NCI-H345 treated with DMSO at 0.1 percent for 48 hours (cell line): ENCODE results near the gene PRKCE.

Experiments
- DNase-seq: peaks from one replicate; lab custom pipeline; 2025; ENCODE audit not compliant: unreplicated experiment; lab: John Stamatoyannopoulos, UW

PRKCE gene

DNA sequence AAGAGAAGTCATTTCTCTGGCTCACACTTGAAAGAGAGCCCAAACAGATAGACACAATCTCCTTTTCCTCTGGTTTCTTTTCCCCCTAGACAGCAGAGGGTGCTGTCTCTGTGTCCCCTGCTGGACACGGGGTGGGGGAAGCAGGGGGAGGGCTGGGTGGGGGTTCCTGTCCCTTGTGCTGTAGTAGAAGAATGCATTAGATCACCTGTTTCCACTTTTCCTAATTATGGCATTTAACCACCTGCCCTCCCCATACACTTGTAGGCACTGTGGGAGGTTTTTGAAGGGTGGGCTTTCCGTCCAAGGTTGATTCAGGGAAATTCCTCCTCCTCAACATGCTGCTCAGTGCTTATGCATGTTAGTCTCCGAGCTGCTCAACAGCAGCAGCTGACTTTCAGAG, 439.5 kb downstream of the PRKCE start:
- DNase-seq: no peak

DNA sequence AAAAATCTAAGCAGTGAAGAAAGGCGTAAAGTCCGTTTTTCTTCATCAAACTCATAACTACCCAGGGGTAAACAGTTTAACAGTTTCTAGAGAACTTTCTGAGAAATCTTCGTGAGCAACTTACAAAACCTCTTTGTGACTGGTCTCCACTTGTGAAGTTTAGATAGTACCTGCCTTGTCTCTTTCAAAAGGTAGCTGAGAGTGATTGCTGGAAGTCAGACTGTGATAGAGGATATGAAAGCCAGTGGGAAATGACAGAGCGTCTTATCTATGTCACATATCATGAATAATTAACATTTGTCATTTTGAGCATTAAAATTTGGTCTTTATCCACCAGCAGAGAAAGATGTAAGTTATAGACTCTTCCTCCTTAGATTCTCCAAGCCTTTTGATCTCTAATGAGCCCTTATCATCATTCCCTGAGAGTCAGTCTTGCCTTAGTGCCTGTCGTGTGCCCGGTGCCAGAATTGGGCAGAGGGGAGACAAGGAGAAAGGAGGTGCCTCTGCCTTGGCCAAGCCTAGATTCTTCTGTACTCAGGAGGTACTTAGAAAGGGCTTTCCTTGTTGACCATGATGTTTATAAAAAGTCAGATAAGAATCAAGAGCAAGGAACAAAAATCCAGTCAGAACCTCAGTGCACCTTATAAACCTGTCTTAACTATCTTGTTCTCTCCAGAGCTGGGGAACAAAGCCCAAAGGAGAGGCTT, 440.6 kb downstream of the PRKCE start:
- no peak for DNase-seq

DNA sequence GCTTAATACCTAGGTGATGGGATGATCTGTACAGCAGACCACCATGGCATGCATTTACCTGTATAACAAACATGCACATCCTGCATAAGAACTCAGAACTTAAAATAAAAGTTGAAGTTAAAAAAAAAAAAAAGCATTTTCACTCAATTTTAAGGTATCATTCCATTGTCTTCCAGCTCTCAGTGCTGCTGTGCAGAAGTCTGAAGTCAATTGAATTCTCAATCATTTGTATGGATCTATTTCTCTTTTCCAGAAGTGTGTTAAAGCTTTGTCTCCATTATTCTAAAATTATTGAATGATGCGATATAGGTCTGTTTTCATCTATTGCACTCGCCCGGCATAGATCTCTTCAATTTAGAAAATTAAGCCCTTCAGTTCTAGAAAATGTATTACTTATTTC, 443.2 kb downstream of the PRKCE start:
- DNase-seq: no peak

DNA sequence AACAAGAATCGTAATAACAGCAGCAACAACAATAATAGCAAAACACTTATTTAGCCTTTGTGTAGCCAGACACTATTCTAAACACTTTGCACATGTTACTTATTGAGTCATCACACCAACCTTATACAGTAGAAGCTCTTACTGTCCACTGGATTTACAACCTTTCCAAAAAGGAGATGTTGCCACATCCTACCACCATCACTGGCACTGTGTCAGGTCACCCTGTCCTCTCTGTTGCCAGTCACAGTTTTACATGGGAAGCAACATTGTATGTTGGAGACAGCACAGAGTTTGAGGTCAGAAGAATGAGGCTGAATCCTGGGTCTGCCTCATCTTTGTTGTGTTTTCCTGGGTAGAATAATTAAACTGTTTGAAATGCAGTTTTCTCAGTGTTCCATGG, 444.4 kb downstream of the PRKCE start:
- no peak for DNase-seq

DNA sequence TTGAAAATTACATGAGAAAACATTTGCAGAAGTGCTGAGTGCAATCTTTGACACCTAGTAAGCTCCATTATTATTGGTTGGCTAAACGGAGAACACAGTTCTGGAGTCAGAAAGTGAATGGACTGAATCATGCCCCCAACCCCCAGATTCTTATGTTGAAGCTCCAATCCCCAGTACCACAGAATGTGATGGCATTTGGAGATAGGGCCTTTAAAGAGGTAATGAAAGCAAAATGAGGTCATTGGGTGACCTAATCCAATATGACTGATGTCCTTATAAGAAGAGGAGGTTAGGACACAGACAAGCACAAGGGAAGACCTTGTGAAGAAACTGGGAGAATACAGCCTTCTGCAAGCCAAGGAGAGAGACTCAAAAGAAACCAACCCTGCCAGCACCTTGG, 444.8 kb downstream of the PRKCE start:
- DNase-seq: no peak

DNA sequence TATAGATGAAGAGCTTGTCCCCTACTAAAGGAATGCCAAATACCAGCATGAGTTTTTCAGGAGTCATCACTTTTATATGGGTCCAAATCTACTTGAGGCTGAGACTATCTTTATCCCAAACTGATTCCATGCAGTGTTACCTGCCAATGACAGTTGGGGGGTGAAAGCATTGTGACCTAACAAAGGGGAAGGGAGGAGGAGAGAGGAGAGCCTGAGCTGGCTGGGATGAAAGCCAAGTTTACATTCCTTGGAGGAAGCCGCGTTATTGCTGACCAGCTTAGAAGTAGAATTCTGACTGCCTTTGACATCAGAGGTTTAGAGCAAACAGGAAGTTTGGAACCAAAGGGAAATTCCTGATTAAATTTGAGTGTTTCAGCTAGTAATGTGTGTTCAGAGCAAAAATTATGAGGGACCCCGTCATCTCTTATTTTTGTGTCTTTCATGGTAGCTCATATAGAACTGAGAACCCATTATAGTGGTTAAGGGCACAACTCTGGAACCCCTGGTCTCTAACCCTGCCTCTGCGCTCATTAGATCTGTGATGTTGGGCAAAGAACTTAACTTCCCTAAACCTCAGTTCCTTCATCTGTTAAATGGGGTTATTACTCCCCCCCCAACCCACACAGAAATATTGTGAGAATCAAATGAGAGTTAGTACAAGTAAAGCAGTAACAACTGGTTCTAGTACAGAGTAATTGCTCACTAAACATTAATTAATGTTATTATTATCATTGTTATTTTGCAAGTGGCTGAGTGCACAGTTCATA, 446.4 kb downstream of the PRKCE start:
- DNase-seq: no peak

DNA sequence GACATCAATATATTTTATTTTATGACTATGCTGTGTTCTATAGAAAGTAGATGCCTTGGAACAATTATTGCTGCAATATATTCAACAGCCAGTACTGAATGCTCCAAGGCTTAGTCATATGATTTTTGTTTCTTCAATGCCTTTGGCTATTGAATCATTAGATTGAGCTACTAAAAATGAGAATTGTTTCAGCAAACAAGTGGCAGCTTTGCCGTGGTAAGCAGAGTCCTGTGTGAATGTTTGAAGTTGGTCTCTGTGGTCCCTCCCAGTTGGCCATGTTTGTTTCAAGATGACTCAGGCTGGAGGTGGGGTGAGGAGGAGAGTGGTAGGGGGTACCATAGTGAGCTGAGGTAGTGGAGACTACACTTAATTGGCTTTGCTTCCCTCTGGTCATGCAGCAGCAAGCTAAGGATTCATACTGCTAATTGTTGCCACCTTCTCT, 447.2 kb downstream of the PRKCE start:
- DNase-seq: no peak

DNA sequence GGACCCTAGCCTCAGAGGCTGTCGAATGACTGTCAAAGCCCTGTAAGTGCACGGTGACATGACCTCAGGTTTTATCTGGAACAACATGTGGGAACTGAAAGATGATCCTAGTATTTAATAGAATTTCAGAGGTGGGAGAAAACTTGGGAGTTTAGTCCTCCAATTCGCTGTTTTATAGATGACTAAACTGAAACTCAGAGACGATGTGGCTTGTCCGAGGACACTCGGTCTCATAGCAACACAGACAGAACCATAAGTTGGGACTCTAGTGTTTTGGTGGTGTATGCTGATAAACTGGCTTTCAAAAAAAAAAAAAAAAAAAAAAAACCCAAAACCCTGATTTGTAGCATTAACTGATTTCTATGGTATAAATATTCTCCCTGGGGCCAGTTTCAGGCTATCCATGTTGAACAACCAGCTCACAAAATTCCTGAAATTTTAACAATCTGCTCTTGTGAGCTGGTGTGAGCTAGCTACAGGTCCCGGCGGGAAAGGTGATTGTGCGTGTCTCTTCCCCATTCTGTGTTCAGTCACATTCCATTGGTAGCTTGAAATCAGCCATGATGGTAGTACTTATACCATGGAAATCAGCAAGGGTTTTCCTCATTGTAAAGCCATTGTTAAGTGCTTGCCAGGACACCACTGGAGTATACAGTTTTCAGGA, 450.2 kb downstream of the PRKCE start:
- no peak for DNase-seq

DNA sequence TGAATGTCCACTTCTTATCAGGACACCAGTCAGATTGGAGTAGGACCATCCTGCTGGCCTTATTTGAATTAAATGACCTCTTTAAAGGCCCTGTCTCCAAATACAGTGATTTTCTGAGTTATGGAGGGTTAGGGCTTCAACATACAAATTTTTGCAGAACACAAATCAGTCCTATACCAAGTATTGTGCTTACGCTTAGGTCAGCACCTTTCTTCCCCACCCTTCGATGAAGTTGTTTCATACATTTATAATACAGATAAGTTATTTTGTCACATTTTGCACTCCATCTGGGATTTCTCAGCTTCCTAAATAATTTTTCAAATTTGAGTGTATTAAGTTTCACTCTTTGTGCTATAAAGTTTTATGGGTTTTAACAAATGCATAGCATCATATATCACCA, 455.2 kb downstream of the PRKCE start:
- no peak for DNase-seq

DNA sequence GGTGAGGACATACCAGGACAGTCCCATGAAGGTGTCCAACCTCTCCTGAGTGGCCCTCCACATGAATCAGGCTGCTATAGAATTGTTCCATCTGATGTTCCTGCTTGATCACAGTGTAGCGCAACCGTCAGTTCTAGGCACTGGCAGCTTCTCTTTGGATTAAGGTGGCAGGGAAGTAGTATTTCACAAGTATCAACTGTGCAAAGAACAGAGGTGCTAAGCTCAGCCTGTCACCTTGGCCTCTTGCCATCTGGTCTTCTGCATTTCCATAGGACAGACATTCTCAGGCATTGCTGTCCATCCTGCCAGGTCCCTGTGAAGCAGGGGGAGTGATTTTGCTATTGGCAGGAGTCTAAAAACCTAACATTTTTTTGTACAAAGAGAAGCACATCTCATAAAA, 463.5 kb downstream of the PRKCE start:
- no peak for DNase-seq

DNA sequence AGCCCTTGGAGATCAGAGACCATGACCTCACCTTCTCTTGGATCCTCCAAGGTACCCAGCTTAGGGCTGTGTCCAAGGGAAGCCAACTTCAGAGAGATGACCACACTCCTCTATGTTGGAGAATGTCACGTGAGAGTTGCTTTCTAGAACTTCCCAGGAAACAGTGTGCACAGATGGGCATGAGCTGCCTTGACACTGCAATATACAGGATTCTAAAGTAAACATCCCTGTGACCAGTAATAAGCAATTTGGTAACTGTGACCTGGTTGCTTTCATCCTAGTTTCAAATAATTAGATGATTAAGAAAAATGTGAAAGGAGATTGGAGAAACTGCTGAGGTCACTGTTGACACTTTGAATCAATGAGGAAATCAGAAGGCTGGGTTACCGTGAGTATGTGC, 464.7 kb downstream of the PRKCE start:
- no peak for DNase-seq

DNA sequence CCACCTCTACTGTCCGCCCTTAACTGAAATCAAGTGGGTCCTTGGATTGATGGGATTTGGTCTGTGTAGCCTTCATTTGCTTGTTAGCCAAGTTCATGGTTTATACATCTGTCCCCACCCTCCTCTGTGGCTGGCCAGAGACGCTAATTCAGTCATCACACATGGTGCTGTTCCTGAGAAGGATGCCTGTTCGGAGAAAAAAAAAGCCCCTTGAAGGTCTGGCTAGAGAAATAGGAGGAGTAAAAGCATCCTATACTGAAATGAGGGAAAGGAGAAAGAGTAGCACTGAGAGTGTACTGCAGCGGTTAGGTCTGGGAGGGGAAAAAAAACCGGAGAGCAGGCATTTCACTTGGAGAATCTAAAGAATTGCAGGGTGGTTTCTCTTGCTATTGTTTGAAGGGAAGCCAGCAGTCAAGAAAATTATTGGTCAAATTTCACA, 465.1 kb downstream of the PRKCE start:
- no peak for DNase-seq

DNA sequence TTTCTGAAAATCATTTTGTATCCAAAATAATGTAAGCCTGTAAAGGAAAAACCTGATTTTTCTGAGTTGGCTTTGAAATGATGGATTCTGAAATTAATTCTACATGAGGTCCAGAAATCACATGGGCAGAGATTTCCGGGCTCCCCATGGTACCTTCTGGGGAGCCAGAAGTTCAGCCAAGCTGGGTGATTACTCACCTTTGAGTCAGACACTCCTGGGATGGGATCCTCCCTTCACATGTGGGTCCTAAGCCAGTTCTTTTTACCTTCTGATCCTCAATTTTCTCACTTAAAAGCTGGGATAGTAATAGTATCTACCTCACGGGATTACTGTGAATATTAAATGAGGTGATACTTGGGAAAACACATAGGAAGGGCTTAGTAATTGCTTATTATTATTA, 465.9 kb downstream of the PRKCE start:
- DNase-seq: no peak

DNA sequence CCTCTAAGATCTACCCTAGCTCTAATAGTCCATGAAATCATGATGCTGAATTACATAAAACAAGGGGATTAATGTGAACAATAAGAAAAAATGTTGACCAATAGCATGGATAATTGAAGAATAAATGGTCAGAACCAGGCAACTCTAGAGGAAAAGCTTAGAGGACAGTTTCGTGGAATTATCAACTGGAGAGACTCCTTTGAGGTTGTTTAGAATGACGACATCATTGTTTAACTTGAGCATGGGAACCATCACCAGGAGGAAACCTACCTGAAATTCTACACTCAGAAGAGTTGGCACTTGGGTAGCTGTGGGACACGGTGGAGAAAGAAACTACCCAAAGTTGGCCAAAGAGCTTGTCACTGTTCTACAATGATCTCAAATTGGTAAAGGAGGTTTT, 466.5 kb downstream of the PRKCE start:
- no peak for DNase-seq

DNA sequence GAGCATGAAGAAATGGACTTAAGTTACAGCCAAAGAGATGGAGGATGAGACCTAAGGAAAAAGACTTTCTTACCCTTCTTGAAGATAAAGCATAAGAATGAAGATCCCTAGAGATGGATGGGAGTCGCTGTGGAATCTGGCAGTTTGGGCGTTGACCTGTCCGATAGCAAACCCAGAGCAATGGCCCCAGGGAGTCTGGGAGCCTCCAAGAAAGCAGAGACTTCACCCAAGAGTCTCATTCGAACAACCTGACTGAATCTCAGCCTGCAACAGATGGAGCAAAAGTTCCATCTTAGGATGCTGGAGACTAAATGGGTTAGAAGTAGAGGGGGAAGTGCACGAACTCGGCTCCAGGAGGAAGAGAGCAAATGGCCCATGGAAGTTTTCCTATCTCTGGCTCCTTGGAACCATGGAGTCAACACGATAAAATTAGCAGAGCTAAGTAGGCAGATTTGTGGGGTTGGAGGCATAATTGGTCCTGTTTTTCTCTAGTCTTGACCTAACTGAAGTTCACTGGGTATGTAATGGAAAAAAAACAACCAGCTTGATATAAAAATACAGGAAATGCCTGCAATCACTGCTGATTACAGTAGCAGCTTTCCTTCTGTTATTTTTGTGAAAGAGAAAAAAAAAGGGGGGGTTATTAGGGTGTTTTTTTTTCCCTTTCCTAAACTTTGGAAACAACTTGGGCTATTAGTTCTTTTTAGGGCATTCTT, 467.3 kb downstream of the PRKCE start:
- no peak for DNase-seq

DNA sequence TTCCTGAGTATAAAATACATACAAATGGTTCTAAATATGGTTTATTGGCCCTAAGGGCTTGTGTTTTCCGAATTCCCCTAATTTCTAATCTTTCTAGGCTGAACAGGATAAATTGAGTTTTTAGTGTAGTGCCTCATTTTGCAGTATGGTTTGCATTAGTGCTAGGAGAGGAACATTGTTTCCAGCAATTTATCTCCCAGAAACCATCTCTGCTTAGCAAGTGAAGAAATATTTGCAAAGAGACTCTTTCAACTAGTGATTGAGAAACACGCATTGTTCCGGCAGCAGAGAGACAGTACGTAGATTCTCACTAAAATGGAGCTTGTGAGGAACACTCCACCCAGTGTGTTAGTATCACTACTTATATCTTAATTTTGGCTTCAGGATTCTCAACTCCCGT, 468.0 kb downstream of the PRKCE start:
- no peak for DNase-seq

DNA sequence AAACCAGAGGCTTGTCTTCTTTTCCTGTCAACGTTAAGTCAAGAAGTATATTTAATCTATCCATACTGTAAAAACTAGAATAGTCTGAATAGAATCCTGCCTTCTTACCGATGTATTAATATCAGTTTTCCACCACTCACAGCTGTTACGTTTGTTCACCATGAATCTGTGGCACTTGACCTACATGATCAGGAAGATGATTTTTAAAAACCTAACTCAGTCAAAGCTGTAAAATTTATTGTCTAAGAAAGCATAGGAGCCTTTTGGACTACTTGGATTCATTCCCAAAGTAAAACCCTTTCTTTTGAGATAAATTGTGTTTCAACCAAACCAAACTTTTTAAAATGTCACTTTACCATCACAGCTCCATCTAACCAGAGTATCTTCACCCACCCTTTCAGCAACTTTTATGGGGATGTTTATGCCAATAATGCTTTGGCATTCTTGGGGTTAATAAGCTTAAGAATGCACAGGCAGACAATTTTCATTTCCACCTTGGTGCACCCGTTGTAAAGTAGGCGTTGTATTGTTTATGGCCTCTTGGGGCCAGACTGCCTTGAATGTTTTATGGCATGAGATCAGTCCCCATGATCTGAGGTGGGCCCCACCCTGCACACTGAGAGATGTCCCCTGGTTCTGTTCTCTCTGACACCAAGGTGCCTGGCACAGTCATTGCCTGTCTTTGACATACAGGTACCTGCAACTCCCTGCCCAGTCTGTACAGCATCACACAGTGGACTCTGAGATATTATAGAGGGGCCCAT, 469.5 kb downstream of the PRKCE start:
- no peak for DNase-seq

DNA sequence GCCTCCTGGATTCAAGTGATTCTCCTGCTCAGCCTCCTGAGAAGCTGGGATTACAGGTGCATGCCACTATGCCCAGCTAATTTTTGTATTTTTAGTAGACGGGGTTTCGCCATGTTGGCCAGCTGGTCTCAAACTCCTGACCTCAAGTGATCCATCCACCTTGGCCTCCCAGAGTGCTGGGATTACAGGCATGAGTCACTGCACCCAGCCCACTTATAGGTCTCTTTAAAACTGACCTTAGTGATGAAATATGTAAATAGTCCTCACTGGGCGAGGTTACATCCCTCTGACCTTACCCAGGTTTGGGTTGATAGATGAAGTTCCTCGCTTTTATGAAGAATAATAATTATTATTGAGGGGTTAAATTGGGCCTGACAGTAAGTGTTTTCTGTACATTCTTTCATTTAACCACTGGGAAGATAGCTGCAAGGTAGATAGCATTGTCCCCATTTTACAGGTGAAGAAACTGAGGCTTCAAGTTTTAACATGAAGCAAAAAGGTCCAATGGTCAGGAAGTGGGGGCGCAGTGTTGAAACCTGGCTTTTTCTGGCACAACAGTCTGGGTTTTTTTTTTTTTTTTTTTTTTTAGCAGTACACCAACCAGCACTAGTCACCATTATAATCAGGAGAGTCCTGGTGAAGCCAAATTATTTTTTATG, 471.0 kb downstream of the PRKCE start:
- DNase-seq: no peak

DNA sequence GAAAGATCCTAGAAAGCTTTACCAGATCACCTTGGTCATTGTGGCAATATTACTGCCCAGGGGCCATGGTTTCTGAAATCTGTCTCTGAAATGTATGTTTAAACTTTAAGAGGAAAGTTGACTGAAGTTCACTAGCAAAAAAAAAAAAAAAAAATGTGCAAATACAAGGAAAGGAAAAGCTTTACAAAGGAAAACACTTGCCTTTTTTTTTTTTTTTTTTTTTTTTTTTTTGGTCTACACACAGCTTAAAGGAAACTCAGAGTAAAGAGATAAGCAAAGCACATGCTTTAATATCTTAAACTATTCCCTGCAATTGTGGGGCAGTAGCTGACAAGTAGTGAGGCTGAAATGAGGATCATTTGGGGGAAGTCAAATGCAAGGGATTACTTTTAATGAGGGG, 471.5 kb downstream of the PRKCE start:
- DNase-seq: no peak

DNA sequence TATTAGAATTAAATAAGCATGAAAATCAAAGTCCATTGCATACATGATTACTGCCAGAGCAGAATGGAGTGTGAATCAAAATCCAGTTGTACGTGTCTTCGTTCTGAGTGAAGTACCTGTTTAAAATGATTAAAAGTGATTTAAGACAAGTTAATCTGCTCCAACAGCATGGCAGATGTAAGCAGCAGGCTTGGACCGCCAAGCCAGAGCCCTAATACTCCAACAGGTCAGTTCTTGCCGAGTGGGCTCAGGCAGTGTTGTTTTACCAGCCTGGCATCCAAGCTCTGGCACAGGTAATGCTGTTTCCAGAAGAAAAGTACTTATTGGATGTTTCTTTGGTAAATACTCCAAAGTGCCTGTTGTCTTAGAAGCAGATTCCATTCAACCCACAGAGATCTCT, 474.3 kb downstream of the PRKCE start:
- DNase-seq: no peak
